Panc1 (cell line): ENCODE results near the gene LRRC23. TPM values are rescaled to one million over a fixed set of nuclear protein-coding genes. Genes with fewer than 3 reads are reported as not detected.

Experiments used
- ATAC-seq: fragments of 200-7000 bp; cut with Tn5 transposase; 2 replicates; pipeline ENCODE4 v1.9.1; 2020; ENCODE audit warnings: mild to moderate bottlenecking, moderate library complexity
- BruUV-seq: library from RNA; stranded (reverse); fragments of 400-500 nt; replicated peaks from 2 replicates; lab custom pipeline; 2021; lab: Mats Ljungman, UMichigan
- CTCF ChIA-PET: fragments of 300-600 bp; sonication (Branson Sonifier 250); formaldehyde crosslinking; loops from one replicate; lab custom pipeline; 2022; ENCODE audit warnings: antibody characterized with exemption; lab: Charles Lee
- POLR2A ChIA-PET: fragments of 300-600 bp; sonication (Branson Sonifier 250); formaldehyde crosslinking; loops from one replicate; lab custom pipeline; 2022; ENCODE audit warnings: antibody characterized with exemption; lab: Charles Lee
- DNase-seq: peaks from one replicate; pipeline ENCODE4 v3.0.0-alpha.2; 2010; ENCODE audit warnings: low read depth, low spot score
- H3K27ac ChIP-seq: 2 replicates; pipeline ENCODE4 v1.5.1; 2011; ENCODE audit warnings: mild to moderate bottlenecking, low read length, inconsistent platforms
- H3K27me3 ChIP-seq: fragments of 200-500 bp; sonication (Bioruptor generic); 2 replicates; pipeline ENCODE4 v1.6.0; 2014; ENCODE audit warnings: low read length, inconsistent platforms; ENCODE audit not compliant: control insufficient read depth, insufficient read depth
- H3K36me3 ChIP-seq: fragments of 200-500 bp; sonication (Bioruptor generic); 2 replicates; pipeline ENCODE4 v1.5.1; 2014; ENCODE audit warnings: inconsistent platforms, mild to moderate bottlenecking, low read length, moderate library complexity; ENCODE audit not compliant: control insufficient read depth, insufficient read depth
- H3K4me1 ChIP-seq: 2 replicates; pipeline ENCODE4 v1.5.1; 2011; ENCODE audit warnings: inconsistent platforms, mild to moderate bottlenecking, low read length, moderate library complexity; ENCODE audit not compliant: control insufficient read depth, insufficient read depth
- H3K4me3 ChIP-seq, 2 experiments: 2 replicates each; pipeline ENCODE4 v1.5.1; 2011 to 2012; ENCODE audit warnings: low read depth in 2 of 2, low read length in 2 of 2, mild to moderate bottlenecking in 2 of 2, inconsistent platforms in 1 of 2, moderate library complexity in 1 of 2
- H3K9me3 ChIP-seq: fragments of 200-500 bp; sonication (Bioruptor generic); 2 replicates; pipeline ENCODE4 v1.5.1; 2014; ENCODE audit warnings: low read depth, mild to moderate bottlenecking, inconsistent platforms, low read length, moderate library complexity; ENCODE audit not compliant: control insufficient read depth, insufficient read depth
- POLR2AphosphoS5 ChIP-seq: IDR thresholded peaks from 2 replicates; pipeline ENCODE4 v1.6.1; 2012; ENCODE audit warnings: mild to moderate bottlenecking, low read depth, low read length, moderate library complexity
- REST ChIP-seq, 2 experiments: IDR thresholded peaks; 2 replicates each; pipeline ENCODE4 v1.6.1; 2011 to 2012; ENCODE audit warnings: low read depth in 2 of 2, control low read depth in 1 of 2, low read length in 1 of 2, mild to moderate bottlenecking in 1 of 2, moderate library complexity in 1 of 2; ENCODE audit not compliant: insufficient read depth in 1 of 2
- SIN3A ChIP-seq: IDR thresholded peaks from 2 replicates; pipeline ENCODE4 v1.6.1; 2012; ENCODE audit warnings: low read depth, mild to moderate bottlenecking, low read length, moderate library complexity, borderline replicate concordance; ENCODE audit not compliant: insufficient read depth
- TCF7L2 ChIP-seq: IDR thresholded peaks from 2 replicates; pipeline ENCODE4 v1.6.1; 2011; ENCODE audit warnings: mild to moderate bottlenecking, low read depth, low read length, inconsistent platforms
- in situ Hi-C: cut with HindIII; loops from 2 replicates; pipeline ENCODE4 v1.10.0; 2016; ENCODE audit warnings: low sequenced_read_pairs, low pct_unique_long_range_greater_than_20kb
- intact Hi-C: fragments of 100-400 bp; cut with micrococcal nuclease; formaldehyde crosslinking; loops from one replicate; pipeline ENCODE4 v1.10.0; 2022; ENCODE audit not compliant: unreplicated experiment
- total RNA-seq: library from RNA; stranded (reverse); gene quantifications from one replicate; pipeline ENCODE4 v1.2.1, GENCODE V29; 2021; ENCODE audit not compliant: unreplicated experiment
- TF ChIP-seq, protein P1 (sequence below): fragments of 450-650 bp; IDR thresholded peaks from 2 replicates; pipeline ENCODE4 v1.5.1; 2017; ENCODE audit warnings: mild to moderate bottlenecking

Gene LRRC23
- total RNA-seq, 1 experiment from 2014 or later = 6.5 TPM

GRCh38 chr12:6928022-6928702, 23.5 kb downstream of the LRRC23 start:
- TF ChIP-seq POLR2AphosphoS5 (no peak), REST (IDR thresholded peaks at IDR 0.05; ENCODE audit: insufficient read depth in 1 of 2, low read depth in 2 of 2, low read length in 1 of 2) (no peak), SIN3A (no peak), TCF7L2 (no peak)
- TF ChIP-seq, protein P1, sequence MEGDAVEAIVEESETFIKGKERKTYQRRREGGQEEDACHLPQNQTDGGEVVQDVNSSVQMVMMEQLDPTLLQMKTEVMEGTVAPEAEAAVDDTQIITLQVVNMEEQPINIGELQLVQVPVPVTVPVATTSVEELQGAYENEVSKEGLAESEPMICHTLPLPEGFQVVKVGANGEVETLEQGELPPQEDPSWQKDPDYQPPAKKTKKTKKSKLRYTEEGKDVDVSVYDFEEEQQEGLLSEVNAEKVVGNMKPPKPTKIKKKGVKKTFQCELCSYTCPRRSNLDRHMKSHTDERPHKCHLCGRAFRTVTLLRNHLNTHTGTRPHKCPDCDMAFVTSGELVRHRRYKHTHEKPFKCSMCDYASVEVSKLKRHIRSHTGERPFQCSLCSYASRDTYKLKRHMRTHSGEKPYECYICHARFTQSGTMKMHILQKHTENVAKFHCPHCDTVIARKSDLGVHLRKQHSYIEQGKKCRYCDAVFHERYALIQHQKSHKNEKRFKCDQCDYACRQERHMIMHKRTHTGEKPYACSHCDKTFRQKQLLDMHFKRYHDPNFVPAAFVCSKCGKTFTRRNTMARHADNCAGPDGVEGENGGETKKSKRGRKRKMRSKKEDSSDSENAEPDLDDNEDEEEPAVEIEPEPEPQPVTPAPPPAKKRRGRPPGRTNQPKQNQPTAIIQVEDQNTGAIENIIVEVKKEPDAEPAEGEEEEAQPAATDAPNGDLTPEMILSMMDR = no peak

GRCh38 chr12:6928703-6929407, 24.2 kb downstream of the LRRC23 start:
- H3K27me3 ChIP-seq = no peaks in the 10 kb centered on the region
- ChIA-PET CTCF (interaction anchor here (0.6 kb wide), 1 partner anchor 58 kb away, joined by 4 read pairs; no protein-coding TSS in a partner anchor), POLR2A (no interaction called here)
- intact Hi-C loops (no loop called here), in situ Hi-C loops (no loop called here)
- DNase-seq = no peak
- ATAC-seq = no peak
- peaks cover 49% of the 10 kb centered on the region for H3K4me1 ChIP-seq
- H3K9me3 ChIP-seq = no peaks in the 10 kb centered on the region
- TF ChIP-seq TCF7L2 = no peak
- TF ChIP-seq POLR2AphosphoS5 = 0 out of 2 replicates have a peak, but pooled peaks have one; percentile 16
- no peaks in the 10 kb centered on the region; the same call in none of the 2 replicates for H3K36me3 ChIP-seq
- TSS peak; percentile 62 for BruUV-seq
- peak overlapping the region; percentile 73 to 83 for H3K4me3 ChIP-seq
- H3K27ac ChIP-seq = peak overlapping the region; percentile 95

More at GRCh38 chr12:6928022-6928702, 23.5 kb downstream of the LRRC23 start:
- ChIA-PET CTCF (no interaction called here), POLR2A (no interaction called here)
- peak overlapping the region; percentile 73 to 83 for H3K4me3 ChIP-seq
- no peaks in the 10 kb centered on the region for H3K27me3 ChIP-seq
- DNase-seq = no peak
- no peaks in the 10 kb centered on the region; the same call in none of the 2 replicates for H3K36me3 ChIP-seq
- no peak for ATAC-seq
- in situ Hi-C loops = no loop called here
- H3K9me3 ChIP-seq = no peaks in the 10 kb centered on the region
- peak overlapping the region; percentile 95 for H3K27ac ChIP-seq
- intact Hi-C loops = no loop called here
- H3K4me1 ChIP-seq = peaks cover 42% of the 10 kb centered on the region
- BruUV-seq = no TSS peak
